Muscle of leg (tissue), 11 donors: ENCODE measurements around the gene WNT16. TPM values are rescaled to one million over a fixed set of nuclear protein-coding genes. Genes with fewer than 3 reads are reported as not detected.
A peak's percentile ranks its signal among the peaks of the same experiment; 100 is the strongest.
"Not testable (repeated sequence)": the region's sequence is repeated elsewhere in the genome, so short reads cannot be mapped to it uniquely, and the experiment has no call there.

Source experiments
- DNase-seq: peaks from one replicate; pipeline ENCODE4 v3.0.0; 2013
- H3K27ac ChIP-seq: one replicate; pipeline ENCODE4 v1.5.1; 2013; ENCODE audit warnings: mild to moderate bottlenecking, low read length, control low read depth
- H3K27me3 ChIP-seq: one replicate; pipeline ENCODE4 v1.6.1; 2013; ENCODE audit warnings: low read length; ENCODE audit not compliant: control insufficient read depth, insufficient read depth
- H3K36me3 ChIP-seq: one replicate; pipeline ENCODE4 v1.6.1; 2013; ENCODE audit warnings: low read length; ENCODE audit not compliant: control insufficient read depth, insufficient read depth
- H3K4me1 ChIP-seq: one replicate; pipeline ENCODE4 v1.6.1; 2013; ENCODE audit warnings: low read length; ENCODE audit not compliant: control insufficient read depth, insufficient read depth
- H3K4me3 ChIP-seq: one replicate; pipeline ENCODE4 v1.5.1; 2013; ENCODE audit warnings: low read length, control low read depth
- H3K9me3 ChIP-seq: replicated peaks from 2 replicates; pipeline ENCODE4 v1.6.1; 2013; ENCODE audit warnings: low read depth, low read length; ENCODE audit not compliant: control insufficient read depth
- WGBS: methylation state at CpG from one replicate; pipeline ENCODE4 v1.1.5; 2013; ENCODE audit warnings: missing lambda C conversion rate; ENCODE audit not compliant: insufficient coverage; 5-methylcytosine and 5-hydroxymethylcytosine counted together
- polyA plus RNA-seq, 8 donors: library from polyadenylated mRNA; unstranded; fragments of 120-200 nt; gene quantifications; one replicate each; pipeline versions ENCODE4 v1.2.1 to v1.2.3, GENCODE V29; 2013; ENCODE audit warnings: inconsistent platforms in 1 of 8, low replicate concordance in 1 of 8; ENCODE audit not compliant: insufficient read length in 8 of 8, insufficient read depth in 1 of 8
- total RNA-seq: library from RNA; stranded (reverse); fragments of 120-200 nt; gene quantifications from one replicate; pipeline ENCODE4 v1.2.4, GENCODE V29; 2013

The WNT16 gene
- total and polyA plus RNA-seq, 9 donors, result 0.06 to 1.6 (median 0.28) TPM

- not testable (repeated sequence) for H3K4me3 ChIP-seq, DNase-seq, H3K27ac ChIP-seq, H3K36me3 ChIP-seq, H3K4me1 ChIP-seq, H3K9me3 ChIP-seq, H3K27me3 ChIP-seq
- no CpG with 5 or more reads among the region's 5 CpGs for WGBS
These were observed 38.9 kb upstream of the WNT16 start for GRCh38 chr7:121289930-121290329.

- Histone ChIP-seq H3K4me1 (no peaks in the 10 kb centered on the region), H3K27me3 (no peaks in the 10 kb centered on the region), H3K4me3 (no peak overlapping the region), H3K27ac (no peak overlapping the region), H3K9me3 (no peaks in the 10 kb centered on the region), H3K36me3 (no peaks in the 10 kb centered on the region)
- DNase-seq, result no peak
- no CpG with 5 or more reads among the region's 2 CpGs for WGBS
These were observed 34.3 kb upstream of the WNT16 start for GRCh38 chr7:121294448-121294992.

GRCh38 chr7:121297843-121298242 lies 31.0 kb upstream of the WNT16 start:
- Histone ChIP-seq H3K27ac (no peak overlapping the region), H3K4me3 (no peak overlapping the region), H3K27me3 (no peaks in the 10 kb centered on the region), H3K9me3 (no peaks in the 10 kb centered on the region), H3K4me1 (no peaks in the 10 kb centered on the region), H3K36me3 (no peaks in the 10 kb centered on the region)
- no peak for DNase-seq
- no CpG with 5 or more reads among the region's 2 CpGs for WGBS

GRCh38 chr7:121298831-121299239 lies 30.0 kb upstream of the WNT16 start:
- Histone ChIP-seq H3K36me3 (no peaks in the 10 kb centered on the region), H3K27ac (no peak overlapping the region), H3K27me3 (no peaks in the 10 kb centered on the region), H3K9me3 (no peaks in the 10 kb centered on the region), H3K4me3 (no peak overlapping the region), H3K4me1 (no peaks in the 10 kb centered on the region)
- DNase-seq, result no peak
- WGBS, result no CpG with 5 or more reads among the region's 2 CpGs

GRCh38 chr7:121300685-121301420 lies 27.9 kb upstream of the WNT16 start:
- Histone ChIP-seq H3K27ac (no peak overlapping the region), H3K4me1 (no peaks in the 10 kb centered on the region), H3K27me3 (no peaks in the 10 kb centered on the region), H3K4me3 (no peak overlapping the region), H3K9me3 (no peaks in the 10 kb centered on the region), H3K36me3 (no peaks in the 10 kb centered on the region)
- no peak for DNase-seq
- WGBS, result no CpG with 5 or more reads among the region's 2 CpGs

- Histone ChIP-seq H3K27ac (no peak overlapping the region), H3K36me3 (no peaks in the 10 kb centered on the region), H3K4me1 (no peaks in the 10 kb centered on the region), H3K4me3 (no peak overlapping the region), H3K27me3 (no peaks in the 10 kb centered on the region), H3K9me3 (no peaks in the 10 kb centered on the region)
- peak; percentile 19 for DNase-seq
- no CpG with 5 or more reads among the region's 9 CpGs for WGBS
These were observed 27.2 kb upstream of the WNT16 start for GRCh38 chr7:121301446-121302213.

- Histone ChIP-seq H3K27me3 (no peaks in the 10 kb centered on the region), H3K4me1 (no peaks in the 10 kb centered on the region), H3K27ac (no peak overlapping the region), H3K9me3 (no peaks in the 10 kb centered on the region), H3K4me3 (no peak overlapping the region), H3K36me3 (no peaks in the 10 kb centered on the region)
- 73% methylated on average over 3 of the region's 8 CpGs for WGBS
- DNase-seq, result no peak
These were observed 26.5 kb upstream of the WNT16 start for GRCh38 chr7:121302214-121302745.

- WGBS, result 100% methylated on average over 1 of the region's 6 CpGs
- Histone ChIP-seq H3K27me3 (no peaks in the 10 kb centered on the region), H3K27ac (no peak overlapping the region), H3K4me1 (no peaks in the 10 kb centered on the region), H3K9me3 (no peaks in the 10 kb centered on the region), H3K4me3 (no peak overlapping the region), H3K36me3 (no peaks in the 10 kb centered on the region)
- DNase-seq, result no peak
These were observed 25.2 kb upstream of the WNT16 start for GRCh38 chr7:121303422-121304101.

GRCh38 chr7:121304102-121304658 lies 24.6 kb upstream of the WNT16 start:
- Histone ChIP-seq H3K36me3 (no peaks in the 10 kb centered on the region), H3K4me1 (no peaks in the 10 kb centered on the region), H3K27me3 (no peaks in the 10 kb centered on the region), H3K9me3 (no peaks in the 10 kb centered on the region), H3K4me3 (no peak overlapping the region), H3K27ac (no peak overlapping the region)
- no CpG with 5 or more reads among the region's 1 CpG for WGBS
- DNase-seq, result peak; percentile 40
